OCI-M2 (cell line): ENCODE results near the gene AP2A1.

ENCODE experiments used
- DNase-seq: peaks from one replicate; lab custom pipeline; 2025; ENCODE audit not compliant: unreplicated experiment; lab: John Stamatoyannopoulos, UW

AP2A1 gene

DNA sequence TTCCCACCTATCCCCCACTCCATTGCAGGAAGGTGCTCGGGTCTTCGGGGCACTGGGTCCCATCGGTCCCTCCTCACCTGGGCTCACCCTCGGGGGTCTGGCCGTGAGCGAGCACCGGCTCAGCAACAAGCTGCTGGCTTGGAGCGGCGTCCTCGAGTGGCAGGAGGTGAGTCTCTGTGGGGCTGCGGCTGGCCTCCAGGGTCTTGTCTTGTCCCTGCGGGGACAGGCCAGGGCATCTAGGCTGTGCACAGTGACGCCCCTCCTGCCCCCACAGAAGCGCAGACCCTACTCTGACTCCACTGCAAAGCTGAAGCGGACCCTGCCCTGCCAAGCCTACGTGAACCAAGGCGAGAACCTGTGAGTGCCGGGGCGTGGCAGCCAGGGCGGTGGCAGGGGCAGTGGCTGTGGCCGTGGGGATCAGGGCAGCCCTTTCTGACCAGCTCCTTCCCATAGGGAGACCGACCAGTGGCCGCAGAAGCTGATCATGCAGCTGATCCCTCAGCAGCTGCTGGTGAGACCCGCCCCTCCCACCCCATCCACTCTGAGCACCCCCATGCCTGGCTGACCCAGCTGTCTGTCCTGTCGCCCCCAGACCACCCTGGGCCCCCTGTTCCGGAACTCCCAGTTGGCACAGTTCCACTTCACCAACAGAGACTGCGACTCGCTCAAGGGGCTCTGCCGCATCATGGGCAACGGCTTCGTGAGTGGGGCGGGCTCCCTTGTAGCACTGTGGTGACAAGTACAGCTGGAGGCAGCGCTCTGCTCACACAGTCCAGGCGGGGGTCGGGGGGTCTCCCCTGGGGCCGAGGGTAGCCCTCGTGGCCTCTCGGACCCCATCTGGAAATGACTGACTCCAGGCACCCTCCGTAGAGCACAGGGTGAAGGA is 87.8 kb downstream of the AP2A1 start:
- DNase-seq, result no peak

DNA sequence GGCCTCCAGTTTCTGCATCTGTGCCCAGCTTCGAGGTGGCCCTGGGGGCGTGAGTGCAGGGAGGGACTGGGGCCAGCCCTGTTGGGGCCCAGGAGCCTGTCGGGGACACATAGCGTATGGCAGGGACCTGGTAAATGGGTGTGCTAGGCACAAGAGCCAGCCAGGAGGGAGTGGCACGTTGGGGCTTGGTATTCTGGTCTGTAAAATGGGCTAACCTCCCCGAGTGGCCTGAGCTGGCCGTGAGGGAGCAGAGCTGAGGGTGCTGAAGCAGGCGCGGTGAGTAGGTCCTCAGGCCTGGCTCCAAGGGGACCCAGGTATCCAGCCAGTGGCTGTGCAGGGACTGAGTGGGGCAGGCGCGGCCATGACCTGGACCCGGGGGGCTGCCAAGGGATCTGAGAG is 88.5 kb downstream of the AP2A1 start:
- no peak for DNase-seq

GRCh38 chr19:49855676-49856573 is 89.1 kb downstream of the AP2A1 start:
- no peak for DNase-seq

DNA sequence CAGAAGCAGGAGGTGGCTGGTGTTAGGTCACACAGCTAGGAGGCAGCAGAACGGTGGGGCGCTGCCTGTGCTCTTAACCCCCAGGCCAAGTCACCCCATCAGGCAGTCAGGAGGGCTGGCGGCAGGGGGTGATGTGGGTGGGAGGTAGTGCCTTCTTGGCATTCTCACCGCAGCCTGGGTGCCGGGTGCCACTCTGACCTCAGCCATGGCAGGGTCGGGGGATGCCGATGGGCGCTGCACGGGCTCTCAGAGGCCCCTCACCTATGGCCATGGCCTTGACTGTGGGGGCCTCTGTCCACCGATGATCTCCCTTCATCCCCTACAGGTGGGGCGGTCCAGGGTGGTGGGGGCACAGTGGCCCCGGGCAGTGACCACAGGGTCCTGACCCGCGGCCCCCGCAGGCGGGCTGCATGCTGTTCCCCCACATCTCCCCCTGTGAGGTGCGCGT is 89.8 kb downstream of the AP2A1 start:
- no peak for DNase-seq
